8988T (cell line): ENCODE data around the gene VASP.

ENCODE experiments used
- DNase-seq: peaks from one replicate; pipeline ENCODE4 v3.0.0; 2011

Gene VASP

GRCh38 chr19:45517641-45518468, 10.6 kb downstream of the VASP start:
- DNase-seq, result no peak

- no peak for DNase-seq
Observed at GRCh38 chr19:45518469-45518826, 11.2 kb downstream of the VASP start.

GRCh38 chr19:45522010-45522941, 15.0 kb downstream of the VASP start:
- DNase-seq, result no peak

GRCh38 chr19:45523642-45524256, 16.5 kb downstream of the VASP start:
- DNase-seq, result peak; percentile 59

- no peak for DNase-seq
Observed at GRCh38 chr19:45524575-45525129, 17.4 kb downstream of the VASP start.

- peak; percentile 64 for DNase-seq
Observed at GRCh38 chr19:45526143-45526542, 18.9 kb downstream of the VASP start.

- DNase-seq, result no peak
Observed at GRCh38 chr19:45526971-45527370, 19.7 kb downstream of the VASP start.

GRCh38 chr19:45527731-45528130, 20.5 kb downstream of the VASP start:
- DNase-seq, result no peak

GRCh38 chr19:45528149-45528743, 21.0 kb downstream of the VASP start:
- no peak for DNase-seq

- DNase-seq, result no peak
Observed at GRCh38 chr19:45528744-45529419, 21.6 kb downstream of the VASP start.

GRCh38 chr19:45529420-45529785, 22.1 kb downstream of the VASP start:
- no peak for DNase-seq

- DNase-seq, result no peak
Observed at GRCh38 chr19:45531349-45531748, 24.1 kb downstream of the VASP start.

GRCh38 chr19:45539459-45539858, 32.2 kb downstream of the VASP start:
- DNase-seq, result no peak

- no peak for DNase-seq
Observed at GRCh38 chr19:45542234-45542668, 35.0 kb downstream of the VASP start.

GRCh38 chr19:45547211-45547770, 40.0 kb downstream of the VASP start:
- no peak for DNase-seq

GRCh38 chr19:45547965-45548609, 40.8 kb downstream of the VASP start:
- DNase-seq, result no peak

GRCh38 chr19:45553464-45553863, 46.2 kb downstream of the VASP start:
- DNase-seq, result no peak

- no peak for DNase-seq
Observed at GRCh38 chr19:45554481-45554880, 47.2 kb downstream of the VASP start.

- DNase-seq, result no peak
Observed at GRCh38 chr19:45556835-45557234, 49.6 kb downstream of the VASP start.

- peak; percentile 54 for DNase-seq
Observed at GRCh38 chr19:45558399-45558878, 51.2 kb downstream of the VASP start.

- DNase-seq, result no peak
Observed at GRCh38 chr19:45560038-45560437, 52.8 kb downstream of the VASP start.
